ENCODE measurements around the gene TRIM54. TPM values are rescaled to one million over a fixed set of nuclear protein-coding genes. Genes with fewer than 3 reads are reported as not detected.

TRIM54 gene
- total and polyA plus RNA-seq, 12 donors, result 1.2 to 47.1 (median 13.9) TPM

DNA sequence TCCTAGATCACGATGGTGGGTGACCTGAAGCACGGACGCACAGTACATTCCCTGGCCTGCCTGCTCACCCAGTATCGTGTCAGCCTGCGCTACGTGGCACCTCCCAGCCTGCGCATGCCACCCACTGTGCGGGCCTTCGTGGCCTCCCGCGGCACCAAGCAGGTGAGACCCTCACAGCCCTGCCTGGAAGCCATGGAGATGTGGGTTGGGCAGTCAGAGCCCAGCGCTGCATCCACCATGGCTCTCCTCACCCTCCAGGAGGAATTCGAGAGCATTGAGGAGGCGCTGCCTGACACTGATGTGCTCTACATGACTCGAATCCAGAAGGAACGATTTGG is 39.6 kb upstream of the TRIM54 start:
- WGBS, 4 donors, result 95 to 97% (median 96%) methylated on average over 4 to 16 of the region's 16 CpGs
- peaks cover 0 to 69% of the 10 kb centered on the region in 2 donors for H3K36me3 ChIP-seq (replicated peaks in 1 of 2)
- no peaks in the 10 kb centered on the region for H3K4me1 ChIP-seq (replicated peaks in 1 of 2)
- H3K9me3 ChIP-seq (replicated peaks in 1 of 3), result no peaks in the 10 kb centered on the region
- no peaks in the 10 kb centered on the region for H3K27me3 ChIP-seq
- no peak for DNase-seq
- intact Hi-C loops (cut with DNase I), result loop anchor here in 1 of 2 donors (10.0 kb wide), 1 partner anchor 62 kb away; the partner anchor contains the start of gene UCN
- no peak overlapping the region for H3K27ac ChIP-seq
- no peak for TF ChIP-seq POLR2A (IDR thresholded peaks at IDR 0.05)
- TF ChIP-seq, protein P1, sequence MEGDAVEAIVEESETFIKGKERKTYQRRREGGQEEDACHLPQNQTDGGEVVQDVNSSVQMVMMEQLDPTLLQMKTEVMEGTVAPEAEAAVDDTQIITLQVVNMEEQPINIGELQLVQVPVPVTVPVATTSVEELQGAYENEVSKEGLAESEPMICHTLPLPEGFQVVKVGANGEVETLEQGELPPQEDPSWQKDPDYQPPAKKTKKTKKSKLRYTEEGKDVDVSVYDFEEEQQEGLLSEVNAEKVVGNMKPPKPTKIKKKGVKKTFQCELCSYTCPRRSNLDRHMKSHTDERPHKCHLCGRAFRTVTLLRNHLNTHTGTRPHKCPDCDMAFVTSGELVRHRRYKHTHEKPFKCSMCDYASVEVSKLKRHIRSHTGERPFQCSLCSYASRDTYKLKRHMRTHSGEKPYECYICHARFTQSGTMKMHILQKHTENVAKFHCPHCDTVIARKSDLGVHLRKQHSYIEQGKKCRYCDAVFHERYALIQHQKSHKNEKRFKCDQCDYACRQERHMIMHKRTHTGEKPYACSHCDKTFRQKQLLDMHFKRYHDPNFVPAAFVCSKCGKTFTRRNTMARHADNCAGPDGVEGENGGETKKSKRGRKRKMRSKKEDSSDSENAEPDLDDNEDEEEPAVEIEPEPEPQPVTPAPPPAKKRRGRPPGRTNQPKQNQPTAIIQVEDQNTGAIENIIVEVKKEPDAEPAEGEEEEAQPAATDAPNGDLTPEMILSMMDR (IDR thresholded peaks at IDR 0.05), result no peak
- no peak overlapping the region for H3K4me3 ChIP-seq

DNA sequence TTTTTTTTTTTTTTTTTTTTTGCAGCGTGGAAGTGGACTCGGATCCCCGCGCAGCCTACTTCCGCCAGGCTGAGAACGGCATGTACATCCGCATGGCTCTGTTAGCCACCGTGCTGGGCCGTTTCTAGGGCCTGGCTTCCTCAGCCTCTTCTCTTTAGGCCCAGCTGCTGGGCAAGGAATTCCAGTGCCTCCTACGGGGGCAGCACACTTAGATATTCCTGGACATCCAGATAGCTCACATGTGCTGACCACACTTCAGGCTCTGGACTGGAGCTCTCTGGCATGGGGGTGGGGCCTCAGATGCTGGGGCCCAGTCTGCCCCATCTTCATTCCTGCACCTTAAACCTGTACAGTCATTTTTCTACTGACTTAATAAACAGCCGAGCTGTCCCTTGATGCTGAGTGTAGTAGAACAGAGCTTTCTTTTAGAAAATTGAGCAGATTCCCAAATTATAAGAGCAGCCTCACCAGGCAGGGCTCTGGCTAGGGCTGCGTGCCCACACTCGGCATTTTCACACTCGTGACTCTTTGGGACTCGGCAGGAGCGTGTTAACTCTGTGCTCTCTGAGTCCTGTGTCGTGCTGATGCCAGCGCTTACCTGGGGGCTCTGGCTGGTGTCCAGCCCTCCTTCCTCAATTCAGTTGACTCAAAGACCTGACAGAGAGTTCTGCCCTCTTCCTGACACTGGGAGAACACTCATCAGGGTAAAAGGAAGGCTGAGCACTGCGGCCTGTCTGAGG is 38.7 kb upstream of the TRIM54 start:
- WGBS, 4 donors, result 87 to 96% (median 93%) methylated on average over 12 to 19 of the region's 19 CpGs
- Histone ChIP-seq H3K9me3 (replicated peaks in 1 of 3) (no peaks in the 10 kb centered on the region), H3K36me3 (replicated peaks in 1 of 2) (peaks cover 0 to 59% of the 10 kb centered on the region in 2 donors), H3K27ac (no peak overlapping the region), H3K27me3 (no peaks in the 10 kb centered on the region), H3K4me1 (replicated peaks in 1 of 2) (no peaks in the 10 kb centered on the region), H3K4me3 (no peak overlapping the region)
- no peak for TF ChIP-seq POLR2A (IDR thresholded peaks at IDR 0.05)
- TF ChIP-seq, protein P1 (IDR thresholded peaks at IDR 0.05), result no peak
- DNase-seq, result no peak
- intact Hi-C loops (cut with DNase I), result loop anchor here in 1 of 2 donors (10.0 kb wide), 1 partner anchor 61 kb away; the partner anchor contains the start of gene UCN

DNA sequence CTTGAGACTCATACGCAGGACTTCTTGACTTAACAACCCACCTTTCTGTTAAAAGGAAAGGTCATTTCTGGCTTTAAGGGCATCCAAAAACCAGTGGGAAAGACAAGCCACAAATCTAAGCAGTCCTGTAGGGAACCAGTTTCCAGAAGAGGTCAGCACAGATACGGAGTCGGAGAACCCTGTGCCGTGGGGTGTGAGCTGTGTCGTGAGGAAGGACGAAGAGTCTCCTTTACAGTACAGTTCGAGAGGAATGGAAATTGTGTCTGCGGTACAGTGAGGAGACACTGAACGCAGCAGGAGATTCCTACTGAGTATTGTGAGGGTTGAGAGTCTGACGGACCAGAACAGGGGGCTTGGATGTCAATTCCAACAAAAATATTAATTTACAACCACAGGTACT is 37.1 kb upstream of the TRIM54 start:
- peaks cover 4 to 5% of the 10 kb centered on the region in 2 donors for H3K4me1 ChIP-seq (replicated peaks in 1 of 2)
- peaks cover 0 to 45% of the 10 kb centered on the region in 2 donors for H3K36me3 ChIP-seq (replicated peaks in 1 of 2)
- TF ChIP-seq POLR2A (IDR thresholded peaks at IDR 0.05), result no peak
- TF ChIP-seq, protein P1 (IDR thresholded peaks at IDR 0.05), result no peak
- no peaks in the 10 kb centered on the region for H3K9me3 ChIP-seq (replicated peaks in 1 of 3)
- 73 to 80% (median 77%) methylated on average over 10 of the region's 10 CpGs for WGBS, 4 donors
- no peak for DNase-seq
- H3K27me3 ChIP-seq, result no peaks in the 10 kb centered on the region
- intact Hi-C loops (cut with DNase I), result loop anchor here in 1 of 2 donors (10.0 kb wide), 1 partner anchor 60 kb away; the partner anchor contains the start of gene UCN
- H3K4me3 ChIP-seq, result no peak overlapping the region
- no peak overlapping the region for H3K27ac ChIP-seq

DNA sequence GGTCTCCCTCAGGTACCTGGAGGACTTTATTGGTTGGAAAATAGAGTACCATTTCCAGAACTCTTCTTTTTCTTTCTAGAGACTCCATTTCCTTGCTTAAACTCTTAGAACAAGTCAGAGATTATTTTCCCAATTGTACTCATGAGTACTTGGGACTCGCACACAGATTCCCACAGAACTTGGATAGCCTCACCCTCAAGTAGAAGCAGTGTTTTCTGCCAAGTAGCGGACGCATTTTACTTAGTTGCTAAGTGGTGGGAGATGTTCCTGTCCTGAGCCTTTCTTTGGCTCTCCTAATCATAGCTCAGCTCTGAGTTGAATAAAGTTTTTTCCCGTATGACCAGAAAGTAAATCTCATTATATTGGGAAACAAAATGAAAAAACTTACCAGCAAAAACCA is 36.6 kb upstream of the TRIM54 start:
- peaks cover 6 to 8% of the 10 kb centered on the region in 2 donors for H3K4me1 ChIP-seq (replicated peaks in 1 of 2)
- 81 to 84% (median 83%) methylated on average over 4 of the region's 4 CpGs for WGBS, 4 donors
- no peak for TF ChIP-seq POLR2A (IDR thresholded peaks at IDR 0.05)
- TF ChIP-seq, protein P1 (IDR thresholded peaks at IDR 0.05), result no peak
- intact Hi-C loops (cut with DNase I), result loop anchor here in 1 of 2 donors (10.0 kb wide), 1 partner anchor 59 kb away; the partner anchor contains the start of gene UCN
- H3K27me3 ChIP-seq, result no peaks in the 10 kb centered on the region
- H3K36me3 ChIP-seq (replicated peaks in 1 of 2), result peaks cover 0 to 40% of the 10 kb centered on the region in 2 donors
- no peak for DNase-seq
- no peaks in the 10 kb centered on the region for H3K9me3 ChIP-seq (replicated peaks in 1 of 3)
- no peak overlapping the region for H3K4me3 ChIP-seq
- H3K27ac ChIP-seq, result no peak overlapping the region

Measured in adrenal gland (tissue), 12 donors.